Stimulated activated CD4-positive, alpha-beta T cell treated with anti-CD3 and anti-CD28 coated beads, Interleukin-12 subunit alpha, Interleukin-12 subunit beta, amount 100 ng/mL, for 24 hours (primary cell): ENCODE results near the gene TICAM2.
"Not testable (repeated sequence)": the region's sequence is repeated elsewhere in the genome, so short reads cannot be mapped to it uniquely, and the experiment has no call there.

Source experiments
- DNase-seq, 2 experiments: peaks; one replicate each; pipeline ENCODE4 v3.0.0-alpha.2; 2020; ENCODE audit warnings: low read depth in 2 of 2

TICAM2 gene, protein sequence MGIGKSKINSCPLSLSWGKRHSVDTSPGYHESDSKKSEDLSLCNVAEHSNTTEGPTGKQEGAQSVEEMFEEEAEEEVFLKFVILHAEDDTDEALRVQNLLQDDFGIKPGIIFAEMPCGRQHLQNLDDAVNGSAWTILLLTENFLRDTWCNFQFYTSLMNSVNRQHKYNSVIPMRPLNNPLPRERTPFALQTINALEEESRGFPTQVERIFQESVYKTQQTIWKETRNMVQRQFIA

GRCh38 chr5:115601701-115602590, at the start of gene TICAM2:
TSS of gene TICAM2 (minus strand) at chr5:115602479. CDS start at chr5:115581256, 21,223 bp downstream.
- peak; percentile 35 to 47 for DNase-seq

GRCh38 chr5:115649541-115649940, 47.3 kb upstream of the TICAM2 start:
- no peak for DNase-seq

DNA sequence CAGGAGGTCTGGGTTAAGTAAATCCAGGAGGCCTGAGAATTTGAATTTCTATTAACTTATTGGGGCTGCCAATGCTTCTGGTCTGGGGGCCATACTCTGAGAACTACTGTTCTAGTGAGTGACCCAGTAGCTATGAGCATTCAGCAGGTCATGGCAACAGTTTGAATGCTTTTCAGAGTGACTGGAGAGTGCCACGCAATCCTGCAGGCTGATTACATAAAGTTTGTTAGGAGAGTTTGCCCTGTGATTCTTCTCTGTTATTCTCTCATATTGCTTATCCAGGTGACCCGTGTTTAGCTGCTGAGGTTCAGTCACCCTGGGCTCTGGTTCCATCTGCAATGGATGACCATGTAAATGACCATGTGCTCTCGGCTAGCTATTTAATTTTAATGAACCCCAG, 45.8 kb upstream of the TICAM2 start:
- DNase-seq, result no peak

DNA sequence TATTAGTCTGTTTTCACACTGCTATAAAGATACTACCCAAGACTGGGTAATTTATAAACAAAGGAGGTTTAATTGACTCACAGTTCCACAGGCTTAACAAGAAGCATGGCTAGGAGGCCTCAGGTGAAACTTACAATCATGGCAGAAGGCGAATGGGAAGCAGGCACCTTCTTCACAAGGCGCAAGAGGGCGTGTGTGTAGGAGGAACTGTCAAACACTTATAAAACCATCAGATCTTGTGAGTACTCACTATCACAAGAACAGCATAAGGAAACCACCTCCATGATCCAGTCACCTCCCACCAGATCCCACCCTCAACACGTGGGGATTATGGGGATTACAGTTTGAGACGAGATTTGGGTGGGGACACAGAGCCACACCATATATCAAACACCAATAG, 43.1 kb upstream of the TICAM2 start:
- not testable (repeated sequence) for DNase-seq

- DNase-seq, result no peak
Measured at GRCh38 chr5:115644046-115644445, 41.8 kb upstream of the TICAM2 start.

- DNase-seq, result no peak
Measured at GRCh38 chr5:115641948-115642347, 39.7 kb upstream of the TICAM2 start.

- DNase-seq, result no peak
Measured at GRCh38 chr5:115640274-115640673, 38.0 kb upstream of the TICAM2 start.

GRCh38 chr5:115639377-115639776, 37.1 kb upstream of the TICAM2 start:
- DNase-seq, result no peak

- no peak for DNase-seq
Measured at GRCh38 chr5:115637507-115637906, 35.2 kb upstream of the TICAM2 start.

DNA sequence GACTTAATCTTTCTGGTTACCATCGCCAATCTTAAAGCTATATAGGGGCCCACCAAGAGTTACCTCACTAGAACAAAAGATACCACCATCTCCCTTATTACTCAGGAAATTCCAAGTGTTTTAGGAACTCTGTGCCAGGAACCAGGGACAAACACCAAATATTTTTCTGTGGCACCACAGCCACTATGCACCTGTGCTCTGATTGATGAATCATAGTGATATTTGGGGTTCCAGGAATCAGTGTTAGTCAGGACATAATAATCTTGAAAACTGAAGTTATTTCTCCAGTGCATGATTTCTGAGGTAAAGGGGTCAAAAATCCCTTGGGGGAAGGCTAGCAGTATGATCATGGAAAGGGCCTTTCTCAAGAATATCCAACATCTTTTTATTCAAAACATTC, 33.7 kb upstream of the TICAM2 start:
- DNase-seq, result no peak

GRCh38 chr5:115634343-115635132, 32.3 kb upstream of the TICAM2 start:
- peak; percentile 59 to 89 for DNase-seq

- DNase-seq, result no peak
Measured at GRCh38 chr5:115629903-115630302, 27.6 kb upstream of the TICAM2 start.

DNA sequence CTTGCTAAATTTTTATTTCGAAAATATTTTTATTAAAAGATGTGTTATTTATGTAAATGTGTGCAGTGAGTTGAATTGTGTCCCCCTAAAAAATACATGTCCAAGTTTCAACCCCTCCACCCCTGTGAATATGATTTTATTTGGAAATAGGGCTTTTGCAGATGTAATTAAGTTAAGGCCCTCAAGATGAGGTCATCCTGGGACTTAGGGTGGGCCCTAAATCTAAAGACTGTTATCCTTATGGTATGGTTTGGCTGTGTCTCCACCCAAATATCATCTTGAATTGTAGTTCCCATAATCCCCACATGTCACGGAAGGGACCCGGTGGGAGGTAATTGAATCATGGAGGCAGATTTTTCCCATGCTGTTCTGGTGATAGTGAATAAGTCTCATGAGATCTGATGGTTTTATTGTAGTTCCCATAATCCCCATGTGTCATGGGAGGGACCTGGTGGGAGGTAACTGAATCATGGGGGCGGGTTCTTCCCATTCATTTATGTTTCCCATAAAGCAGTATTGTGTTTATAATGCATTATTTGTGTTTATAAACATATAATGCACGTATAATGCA, 25.1 kb upstream of the TICAM2 start:
- no peak for DNase-seq

DNA sequence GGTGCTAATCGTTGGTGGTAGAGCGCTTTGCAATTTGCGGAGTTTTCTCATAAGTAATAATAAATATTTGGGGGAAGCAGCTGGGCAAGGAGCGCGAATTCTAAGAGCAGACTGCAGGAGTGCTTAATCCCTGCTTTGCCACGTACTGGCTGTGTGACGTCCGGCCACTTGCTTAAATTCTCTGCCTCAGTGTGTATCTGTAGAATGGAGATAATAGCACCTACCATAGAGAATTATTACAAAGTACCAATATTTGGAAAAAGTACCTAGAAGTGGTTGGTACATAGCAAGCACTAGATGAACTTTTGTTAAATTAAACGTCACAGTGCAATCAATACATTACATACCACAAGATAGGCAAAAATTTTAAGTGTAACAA, 24.2 kb upstream of the TICAM2 start:
- DNase-seq, result no peak

- DNase-seq, result peak; percentile 100
Measured at GRCh38 chr5:115625579-115626444, 23.5 kb upstream of the TICAM2 start, which contains the start of gene TMED7. TSS of gene TMED7 (minus strand) at chr5:115626036. CDS start at chr5:115625792, 244 bp downstream.

DNA sequence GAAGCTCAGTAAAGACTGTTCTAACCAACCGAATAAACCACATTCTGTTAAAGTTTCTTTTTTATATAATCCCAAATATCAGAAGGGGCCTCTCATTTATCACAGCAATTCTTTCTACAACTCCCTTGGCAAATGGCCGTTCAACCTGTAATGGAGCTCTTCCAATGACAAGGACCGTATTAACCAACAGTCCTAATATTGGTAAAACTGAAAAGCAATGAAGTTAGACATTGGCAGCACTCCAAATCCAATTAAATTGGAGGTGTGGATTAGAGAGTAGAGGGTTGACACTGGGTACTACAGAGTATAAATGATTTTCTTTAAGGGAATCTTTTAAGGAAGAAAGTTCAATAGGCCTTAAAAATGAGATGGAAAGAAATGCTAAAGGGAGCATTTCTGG, 22.7 kb upstream of the TICAM2 start:
- DNase-seq, result no peak

- no peak for DNase-seq
Measured at GRCh38 chr5:115623658-115624057, 21.4 kb upstream of the TICAM2 start.

GRCh38 chr5:115621365-115621900, 19.2 kb upstream of the TICAM2 start:
- no peak for DNase-seq

DNA sequence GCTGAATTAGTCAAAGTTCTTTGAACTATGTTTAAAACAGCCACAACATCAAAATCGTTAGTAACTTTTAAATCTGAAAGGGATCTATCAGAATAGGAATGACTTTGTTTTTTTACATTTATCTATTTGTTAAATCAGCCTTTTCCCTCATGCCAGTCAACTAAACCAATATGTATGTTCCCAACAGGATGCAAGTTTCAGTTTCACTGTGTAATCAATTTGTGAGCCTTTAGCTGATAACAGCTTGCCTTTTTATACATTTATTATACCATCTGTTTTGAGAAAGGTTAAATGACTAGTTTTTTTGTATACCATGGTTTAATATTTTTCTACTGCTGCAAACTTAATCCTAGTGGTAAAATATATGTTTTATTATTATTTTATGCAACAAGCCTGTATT, 14.6 kb upstream of the TICAM2 start:
- DNase-seq, result no peak

DNA sequence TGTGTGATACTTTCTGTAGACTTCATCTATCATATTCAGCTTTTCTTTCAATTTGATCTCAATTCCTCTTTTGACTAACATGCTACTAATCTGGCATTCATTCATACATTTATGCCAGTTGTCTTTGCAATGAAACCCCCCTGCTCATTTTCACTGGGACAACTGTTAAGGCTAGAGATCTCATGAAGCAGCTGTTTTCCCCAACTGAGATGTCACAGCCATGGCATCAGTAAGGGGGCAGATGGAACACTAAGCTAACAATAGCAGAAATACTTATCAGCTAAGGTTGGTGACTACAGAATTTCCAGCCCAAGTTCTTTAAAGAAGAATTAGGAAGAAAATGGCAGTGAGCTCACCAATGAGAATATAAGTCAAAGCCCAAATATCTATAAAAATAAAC, 14.2 kb upstream of the TICAM2 start:
- no peak for DNase-seq

DNA sequence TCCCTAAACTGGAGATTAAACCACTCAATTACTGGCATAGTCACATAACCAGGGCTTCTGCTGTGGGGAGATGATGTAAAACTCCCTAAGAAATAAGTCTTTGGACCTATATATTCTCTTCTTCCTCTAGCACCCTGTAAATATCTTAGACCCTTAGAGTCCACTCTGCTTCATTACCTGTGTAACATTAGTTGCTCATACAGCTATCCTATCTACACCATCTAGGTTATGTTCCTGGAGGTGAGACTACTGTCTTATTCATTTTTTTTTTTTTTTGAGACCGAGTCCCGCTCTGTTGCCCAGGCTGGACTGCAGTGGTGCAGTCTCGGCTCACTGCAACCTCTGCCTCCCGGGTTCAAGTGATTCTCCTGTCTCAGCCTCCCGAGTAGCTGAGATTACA, 9.6 kb upstream of the TICAM2 start:
- DNase-seq, result no peak
